NB4 (cell line): ENCODE data around the gene VPS33A.

ENCODE experiments used
- CTCF ChIP-seq: IDR thresholded peaks from one replicate; pipeline ENCODE4 v1.5.1; 2012; ENCODE audit warnings: low read depth, low read length
- MYC ChIP-seq: IDR thresholded peaks from 2 replicates; pipeline ENCODE4 v1.6.1; 2011; ENCODE audit warnings: low read depth, low read length
- POLR2A ChIP-seq: IDR thresholded peaks from 2 replicates; pipeline ENCODE4 v1.6.1; 2011; ENCODE audit warnings: mild to moderate bottlenecking; ENCODE audit not compliant: insufficient read length; ENCODE audit errors: extremely low read depth
- TF ChIP-seq, protein P1 (sequence below): IDR thresholded peaks from 2 replicates; pipeline ENCODE4 v1.6.1; 2011; ENCODE audit warnings: low read depth, low read length

DNA sequence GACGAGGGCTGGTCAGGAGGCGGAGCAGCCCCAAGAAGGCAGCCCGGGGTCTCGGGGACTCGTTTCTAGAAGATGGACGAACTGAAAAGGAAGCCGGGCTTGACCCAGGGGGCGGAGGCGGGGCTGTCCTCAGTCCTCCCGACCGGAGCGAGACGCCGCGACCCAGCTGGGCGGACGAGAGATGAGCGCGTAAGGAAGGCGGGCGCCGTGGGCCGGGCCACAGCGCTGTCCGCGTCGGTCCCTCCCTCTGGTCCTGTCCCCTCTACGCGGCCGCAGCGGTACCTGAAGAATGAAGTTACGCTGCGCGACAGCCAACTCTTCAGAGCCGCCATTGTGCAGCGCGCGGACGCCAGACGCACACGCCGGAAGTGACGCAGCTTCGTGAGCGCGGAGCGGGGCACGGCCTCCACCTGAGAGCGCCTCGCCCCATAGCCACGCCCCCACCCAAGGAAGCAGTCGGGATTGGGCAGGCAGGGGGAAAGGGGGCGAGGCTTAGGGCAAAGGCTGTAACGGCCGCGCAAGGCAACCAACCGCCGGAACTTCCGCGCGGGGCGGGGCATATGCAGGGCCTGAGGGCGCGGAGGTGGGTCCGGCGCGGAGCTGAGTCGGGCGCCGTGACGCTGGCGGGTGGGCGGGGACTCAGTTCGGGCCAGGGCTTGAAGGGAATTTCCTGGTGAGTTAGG, 40.5 kb downstream of the VPS33A start, which contains the start of gene DIABLO:
- TF ChIP-seq CTCF (no peak), POLR2A (peak; percentile 97), MYC (peak; percentile 84)
- TF ChIP-seq, protein P1, sequence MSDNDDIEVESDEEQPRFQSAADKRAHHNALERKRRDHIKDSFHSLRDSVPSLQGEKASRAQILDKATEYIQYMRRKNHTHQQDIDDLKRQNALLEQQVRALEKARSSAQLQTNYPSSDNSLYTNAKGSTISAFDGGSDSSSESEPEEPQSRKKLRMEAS: peak; percentile 81
